ENCODE data around the gene GOLGA8N. TPM values are rescaled to one million over a fixed set of nuclear protein-coding genes. Genes with fewer than 3 reads are reported as not detected.
"Not testable (repeated sequence)": the region's sequence is repeated elsewhere in the genome, so short reads cannot be mapped to it uniquely, and the experiment has no call there.

Gene GOLGA8N
- 10 to 100 TPM in 1 of 6 experiments, 1 to 10 TPM in 5; 3.2 to 32.1 (median 6.0) TPM for total RNA-seq
- long read RNA-seq = 0 reads

DNA sequence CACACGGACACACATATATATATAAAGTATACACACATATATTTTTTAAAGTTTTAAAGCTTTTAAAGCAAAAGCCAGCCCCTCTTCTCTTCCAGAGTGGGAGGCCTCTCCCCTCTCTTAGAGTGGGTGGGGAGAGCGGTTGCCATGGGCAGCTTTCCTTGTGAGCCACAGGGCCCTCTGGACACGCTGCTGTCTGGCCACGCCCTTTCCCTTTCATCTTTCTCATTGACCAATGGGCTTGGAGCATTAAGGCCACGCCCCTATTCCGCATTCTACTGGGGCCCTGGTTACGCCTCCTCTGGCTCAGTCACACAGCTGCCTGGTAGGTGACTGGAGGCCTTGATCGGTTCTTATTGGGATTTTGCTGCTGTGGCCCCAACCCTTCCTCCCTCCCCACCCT, at the start of gene GOLGA8N:
Gene GOLGA8N, plus strand, starts transcription at position 306 of the 400 bp plus-strand sequence.
- not testable (repeated sequence) for H3K4me1 ChIP-seq, DNase-seq
- 64% methylated on average over 1 of the region's 8 CpGs for WGBS (ENCODE audit: insufficient coverage, low coverage, low lambda C conversion rate, missing lambda C conversion rate)

DNA sequence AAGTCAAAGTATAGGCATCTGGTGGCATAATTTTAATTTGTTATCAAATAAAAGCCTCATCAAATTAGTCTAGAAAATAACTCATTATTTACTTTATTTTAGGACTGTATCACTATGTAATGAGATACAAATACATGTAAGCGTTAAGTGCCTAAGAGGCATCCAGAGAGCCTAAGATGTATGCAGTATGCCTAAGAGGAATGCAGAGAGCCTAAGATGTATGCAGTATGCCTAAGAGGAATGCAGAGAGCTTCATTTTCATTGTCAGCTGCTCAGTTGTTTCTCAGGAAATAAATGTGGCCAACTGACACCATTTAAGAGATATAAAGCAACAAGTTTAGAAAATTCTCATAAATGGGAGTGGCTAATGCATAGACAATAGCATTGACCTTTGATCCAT, 49.8 kb upstream of the GOLGA8N start:
- H3K27me3 ChIP-seq; ATAC-seq; H3K27ac ChIP-seq; DNase-seq; H3K9me3 ChIP-seq; H3K4me3 ChIP-seq; H3K36me3 ChIP-seq; H3K4me1 ChIP-seq; intact Hi-C loops (cut with DNase I): not testable (repeated sequence)
- no CpG with 5 or more reads among the region's 1 CpG for WGBS (ENCODE audit: insufficient coverage, low coverage, low lambda C conversion rate, missing lambda C conversion rate)

More for the DNA sequence above, at the start of gene GOLGA8N:
- H3K9me3 ChIP-seq; H3K27me3 ChIP-seq; ATAC-seq; H3K36me3 ChIP-seq; intact Hi-C loops (cut with DNase I); H3K27ac ChIP-seq; H3K4me3 ChIP-seq: not testable (repeated sequence)

DNA sequence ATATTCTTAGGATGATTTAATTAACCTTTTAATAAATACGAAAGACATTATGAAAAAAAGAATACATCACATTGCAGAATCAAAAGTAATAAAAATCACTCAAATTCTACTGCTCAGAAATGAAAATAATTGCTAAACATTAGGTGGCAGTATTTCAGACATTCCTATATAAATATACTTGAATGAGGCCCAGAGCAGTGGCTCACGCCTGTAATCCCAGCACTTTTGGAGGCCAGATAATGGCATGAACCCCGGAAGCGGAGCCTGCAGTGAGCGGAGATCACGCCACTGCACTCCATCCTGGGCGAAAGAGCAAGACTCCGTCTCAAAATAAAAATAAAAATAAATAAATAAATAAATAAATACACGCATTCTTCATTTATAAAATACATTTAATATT, 48.1 kb upstream of the GOLGA8N start:
- H3K36me3 ChIP-seq; H3K4me3 ChIP-seq; DNase-seq; H3K4me1 ChIP-seq; intact Hi-C loops (cut with DNase I); ATAC-seq; H3K27me3 ChIP-seq; H3K9me3 ChIP-seq; H3K27ac ChIP-seq: not testable (repeated sequence)
- no CpG with 5 or more reads among the region's 9 CpGs for WGBS (ENCODE audit: insufficient coverage, low coverage, low lambda C conversion rate, missing lambda C conversion rate)

DNA sequence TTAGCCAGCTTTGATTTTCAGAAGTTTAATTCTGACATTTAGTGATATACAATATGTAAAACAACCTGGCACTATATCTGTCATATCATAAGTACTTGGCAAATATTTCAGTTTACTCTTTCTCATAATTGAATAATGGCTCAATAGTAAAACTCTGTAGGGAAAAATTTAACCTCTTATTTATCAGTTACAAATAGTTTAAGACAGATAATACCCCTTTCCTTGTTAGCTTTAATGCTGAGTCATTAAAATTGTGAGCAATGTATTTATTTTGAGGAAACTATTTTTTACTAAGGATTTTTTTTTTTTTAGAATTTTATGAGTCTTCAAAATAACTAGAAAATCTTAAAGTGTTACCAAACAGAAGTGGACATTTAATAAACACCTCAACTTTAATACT, 38.7 kb upstream of the GOLGA8N start:
- intact Hi-C loops (cut with DNase I); DNase-seq; H3K4me1 ChIP-seq; H3K4me3 ChIP-seq; ATAC-seq; H3K27me3 ChIP-seq; H3K9me3 ChIP-seq; H3K36me3 ChIP-seq; H3K27ac ChIP-seq: not testable (repeated sequence)

DNA sequence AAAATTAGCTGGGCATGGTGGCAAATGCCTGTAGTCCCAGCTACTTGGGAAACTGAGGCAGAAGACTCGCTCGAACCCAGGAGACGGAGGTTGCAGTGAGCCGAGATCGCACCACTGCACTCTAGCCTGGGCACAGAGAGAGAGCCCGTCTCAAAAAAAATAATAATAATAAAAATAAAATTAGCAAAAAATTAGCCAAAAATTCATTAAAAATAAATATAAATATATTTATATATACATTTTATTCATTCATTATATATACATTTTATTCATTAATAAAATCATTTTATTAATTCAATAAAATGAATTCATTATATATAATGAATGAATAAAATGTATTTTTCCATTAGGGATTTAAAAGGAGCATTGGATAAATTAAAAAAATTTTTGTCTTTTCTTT, 31.1 kb upstream of the GOLGA8N start:
- H3K36me3 ChIP-seq; ATAC-seq; H3K4me1 ChIP-seq; H3K9me3 ChIP-seq; H3K27me3 ChIP-seq; intact Hi-C loops (cut with DNase I); DNase-seq; H3K27ac ChIP-seq; H3K4me3 ChIP-seq: not testable (repeated sequence)
- WGBS (ENCODE audit: insufficient coverage, low coverage, low lambda C conversion rate, missing lambda C conversion rate) = 87% methylated on average over 3 of the region's 6 CpGs

DNA sequence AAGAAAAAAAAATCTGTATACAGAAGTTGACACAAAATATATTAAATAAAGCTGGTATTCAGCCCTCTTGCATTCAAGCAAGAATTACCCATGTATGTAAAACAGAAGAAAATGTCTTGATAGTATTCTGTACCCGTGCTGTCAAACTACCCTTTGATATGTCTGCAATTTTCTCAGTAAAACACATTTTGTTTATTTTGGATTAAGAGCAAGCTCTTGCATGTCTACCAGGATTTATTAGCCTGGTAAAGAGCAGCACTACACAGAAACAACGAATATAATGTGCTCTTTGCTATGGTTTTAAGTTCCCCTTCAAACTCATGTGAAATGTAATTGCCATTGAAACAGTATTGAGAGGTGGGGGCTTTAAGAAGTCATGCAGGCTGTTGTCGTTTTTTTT, 24.3 kb upstream of the GOLGA8N start:
- DNase-seq; H3K4me1 ChIP-seq; intact Hi-C loops (cut with DNase I); H3K4me3 ChIP-seq; H3K27me3 ChIP-seq; H3K9me3 ChIP-seq; H3K36me3 ChIP-seq; H3K27ac ChIP-seq: not testable (repeated sequence)
- WGBS (ENCODE audit: insufficient coverage, low coverage, low lambda C conversion rate, missing lambda C conversion rate) = 50% methylated on average over 1 of the region's 3 CpGs
- ATAC-seq = peak; percentile 52 to 68 (median 60)

DNA sequence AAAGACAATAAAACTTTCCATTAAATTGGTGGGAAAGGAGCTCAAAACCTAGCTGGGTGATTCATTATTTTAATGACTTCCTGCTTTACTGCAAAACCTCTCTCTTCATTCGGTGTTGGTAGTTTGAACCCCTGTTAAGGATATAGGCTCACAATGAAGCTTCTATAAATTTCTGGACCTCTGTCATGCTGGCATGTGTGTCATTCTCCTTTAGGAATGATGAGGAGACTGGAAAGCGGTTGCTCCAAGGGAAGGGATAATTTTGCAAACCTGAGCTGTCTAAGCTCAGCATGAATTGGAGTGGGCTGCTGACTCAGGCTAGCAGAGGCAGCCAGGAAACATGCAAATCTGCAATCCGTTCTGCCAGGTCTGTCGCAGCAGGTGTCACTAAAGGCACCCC, 14.8 kb upstream of the GOLGA8N start:
- H3K27ac ChIP-seq, H3K36me3 ChIP-seq, ATAC-seq: not testable (repeated sequence)

DNA sequence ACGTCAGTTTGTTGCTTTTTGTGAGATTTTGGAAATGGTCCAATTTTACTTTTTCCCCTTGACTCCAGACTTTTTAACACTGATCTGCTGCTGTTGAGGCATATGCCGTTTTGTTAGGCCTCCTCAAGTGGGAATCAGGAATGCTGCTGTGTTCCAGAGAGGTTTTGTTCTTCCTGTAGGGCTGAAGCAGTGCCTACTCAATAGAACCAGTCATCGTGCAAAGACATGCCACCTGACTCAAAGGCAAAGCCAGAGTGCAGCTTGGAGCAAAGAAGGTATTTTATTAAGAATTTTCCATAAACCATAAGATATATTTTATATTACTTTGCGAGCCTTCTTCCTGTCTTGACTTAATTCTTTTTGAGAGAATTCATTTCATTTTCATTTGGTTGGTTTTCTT, 7.4 kb upstream of the GOLGA8N start:
- ATAC-seq; intact Hi-C loops (cut with DNase I); DNase-seq; H3K9me3 ChIP-seq; H3K27me3 ChIP-seq; H3K4me1 ChIP-seq; H3K27ac ChIP-seq; H3K4me3 ChIP-seq; H3K36me3 ChIP-seq: not testable (repeated sequence)
- WGBS (ENCODE audit: insufficient coverage, low coverage, low lambda C conversion rate, missing lambda C conversion rate) = 79% methylated on average over 3 of the region's 4 CpGs

More for the DNA sequence above, 14.8 kb upstream of the GOLGA8N start:
- DNase-seq; H3K4me3 ChIP-seq; H3K4me1 ChIP-seq; H3K9me3 ChIP-seq; intact Hi-C loops (cut with DNase I); H3K27me3 ChIP-seq: not testable (repeated sequence)
- whole genome bisulfite sequencing (ENCODE audit: insufficient coverage, low coverage, low lambda C conversion rate, missing lambda C conversion rate) = no CpG with 5 or more reads among the region's 4 CpGs

DNA sequence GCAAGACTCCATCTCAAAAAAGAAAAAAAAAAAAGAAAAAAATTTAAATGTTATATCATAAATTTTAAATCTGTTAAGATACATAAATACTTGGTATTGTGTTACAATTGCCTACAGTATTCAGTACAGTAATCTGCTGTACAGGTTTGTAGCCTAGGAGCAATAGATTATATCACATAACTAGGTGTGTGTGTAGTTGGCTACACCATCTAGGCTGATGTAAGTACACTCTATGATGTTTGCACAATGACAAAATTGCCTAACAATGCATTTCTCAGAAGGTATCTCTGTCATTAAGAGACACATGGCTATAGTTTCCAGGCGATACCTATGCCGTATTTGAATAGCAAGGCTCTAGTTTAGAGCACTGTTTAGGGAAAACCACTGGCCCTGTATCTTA, 16.3 kb downstream of the GOLGA8N start:
- H3K27me3 ChIP-seq; H3K4me3 ChIP-seq; H3K4me1 ChIP-seq; H3K36me3 ChIP-seq; intact Hi-C loops (cut with DNase I); DNase-seq; H3K27ac ChIP-seq; H3K9me3 ChIP-seq: not testable (repeated sequence)
- ATAC-seq = peak in 3 of 4 donors; percentile 11 to 54 (median 37)
- 56% methylated on average over 2 of the region's 2 CpGs for WGBS (ENCODE audit: insufficient coverage, low coverage, low lambda C conversion rate, missing lambda C conversion rate)

All from right lobe of liver (tissue), 6 donors.